Gastrocnemius medialis (tissue), 4 donors: Measurements from ENCODE around the gene DPCD.

ENCODE experiments used
- POLR2A ChIP-seq, 2 donors: fragments of 450-650 bp; IDR thresholded peaks; one replicate each; pipeline ENCODE4 v1.6.1; 2017; ENCODE audit warnings: antibody characterized with exemption in 2 of 2, mild to moderate bottlenecking in 2 of 2, moderate library complexity in 2 of 2
- TF ChIP-seq, protein P1 (sequence below), 5 experiments: fragments of 450-650 bp in 3 of 5; fragments of 200-600 bp in 2 of 5; sonication (generic) in 2 of 5; IDR thresholded peaks in 4 of 5; conservative IDR thresholded peaks in 1 of 5; 1 replicate in 4 of 5; 2 replicates in 1 of 5; pipeline ENCODE4 v1.5.1; 2016 to 2019; ENCODE audit warnings: antibody characterized with exemption in 5 of 5, mild to moderate bottlenecking in 3 of 5, moderate library complexity in 3 of 5

- TF ChIP-seq, protein P1, sequence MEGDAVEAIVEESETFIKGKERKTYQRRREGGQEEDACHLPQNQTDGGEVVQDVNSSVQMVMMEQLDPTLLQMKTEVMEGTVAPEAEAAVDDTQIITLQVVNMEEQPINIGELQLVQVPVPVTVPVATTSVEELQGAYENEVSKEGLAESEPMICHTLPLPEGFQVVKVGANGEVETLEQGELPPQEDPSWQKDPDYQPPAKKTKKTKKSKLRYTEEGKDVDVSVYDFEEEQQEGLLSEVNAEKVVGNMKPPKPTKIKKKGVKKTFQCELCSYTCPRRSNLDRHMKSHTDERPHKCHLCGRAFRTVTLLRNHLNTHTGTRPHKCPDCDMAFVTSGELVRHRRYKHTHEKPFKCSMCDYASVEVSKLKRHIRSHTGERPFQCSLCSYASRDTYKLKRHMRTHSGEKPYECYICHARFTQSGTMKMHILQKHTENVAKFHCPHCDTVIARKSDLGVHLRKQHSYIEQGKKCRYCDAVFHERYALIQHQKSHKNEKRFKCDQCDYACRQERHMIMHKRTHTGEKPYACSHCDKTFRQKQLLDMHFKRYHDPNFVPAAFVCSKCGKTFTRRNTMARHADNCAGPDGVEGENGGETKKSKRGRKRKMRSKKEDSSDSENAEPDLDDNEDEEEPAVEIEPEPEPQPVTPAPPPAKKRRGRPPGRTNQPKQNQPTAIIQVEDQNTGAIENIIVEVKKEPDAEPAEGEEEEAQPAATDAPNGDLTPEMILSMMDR (IDR thresholded peaks at IDR 0.05 in 4 of 5, conservative IDR thresholded peaks at IDR 0.05 in 1 of 5) = no peak
- no peak for TF ChIP-seq POLR2A (IDR thresholded peaks at IDR 0.05)
These were observed 24.6 kb upstream of the DPCD start for GRCh38 chr10:101563497-101564040.
